GM15510 (cell line): ENCODE results near the gene LRRC31.
A peak's percentile ranks its signal among the peaks of the same experiment; 100 is the strongest.

Experiments used
- POLR2A ChIP-seq: IDR thresholded peaks from 3 replicates; pipeline ENCODE4 v1.6.1; 2011; ENCODE audit warnings: borderline replicate concordance; ENCODE audit not compliant: insufficient read length; ENCODE audit errors: extremely low read depth

Gene LRRC31

GRCh38 chr3:169838511-169839030 is 31.2 kb downstream of the LRRC31 start:
- no peak for TF ChIP-seq POLR2A

DNA sequence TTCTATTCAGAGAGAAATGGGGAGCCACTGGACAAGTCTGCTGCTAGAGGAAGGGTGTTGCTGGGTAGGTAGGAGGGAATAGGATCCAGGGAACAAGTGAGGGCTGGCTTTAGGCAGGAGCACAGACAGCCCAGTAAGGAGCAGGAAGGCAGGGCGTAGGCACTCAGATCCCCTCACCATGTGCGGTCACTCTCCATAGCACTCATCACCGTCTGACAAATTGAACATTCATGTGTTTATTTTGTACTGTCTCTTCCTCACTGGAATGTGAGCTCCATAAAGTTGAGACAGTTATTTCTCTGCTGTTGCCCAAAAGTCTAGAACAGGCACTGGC is 32.8 kb downstream of the LRRC31 start:
- TF ChIP-seq POLR2A = no peak

- no peak for TF ChIP-seq POLR2A
Measured at GRCh38 chr3:169836078-169836941, 33.4 kb downstream of the LRRC31 start.

DNA sequence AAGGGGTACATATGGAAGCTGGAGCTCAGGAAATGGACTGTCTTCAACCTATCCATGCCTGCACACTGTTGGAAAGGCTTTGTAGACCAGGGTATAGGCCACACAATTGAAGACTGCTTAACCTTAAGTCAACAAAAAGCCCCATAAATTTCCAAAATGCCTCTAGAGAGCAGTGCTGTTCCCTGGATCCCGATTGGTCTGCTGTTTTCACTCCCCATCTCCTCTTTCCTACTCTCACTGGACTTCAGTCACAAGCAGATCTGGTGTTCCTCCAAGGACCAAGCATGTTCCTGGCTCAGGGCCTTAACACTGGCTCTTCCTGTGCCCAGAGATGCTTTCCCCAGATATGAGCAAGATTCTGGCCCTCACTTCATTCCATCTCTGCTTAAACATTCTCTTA is 34.2 kb downstream of the LRRC31 start:
- no peak for TF ChIP-seq POLR2A

- TF ChIP-seq POLR2A = no peak
Measured at GRCh38 chr3:169827712-169828111, 42.0 kb downstream of the LRRC31 start.

DNA sequence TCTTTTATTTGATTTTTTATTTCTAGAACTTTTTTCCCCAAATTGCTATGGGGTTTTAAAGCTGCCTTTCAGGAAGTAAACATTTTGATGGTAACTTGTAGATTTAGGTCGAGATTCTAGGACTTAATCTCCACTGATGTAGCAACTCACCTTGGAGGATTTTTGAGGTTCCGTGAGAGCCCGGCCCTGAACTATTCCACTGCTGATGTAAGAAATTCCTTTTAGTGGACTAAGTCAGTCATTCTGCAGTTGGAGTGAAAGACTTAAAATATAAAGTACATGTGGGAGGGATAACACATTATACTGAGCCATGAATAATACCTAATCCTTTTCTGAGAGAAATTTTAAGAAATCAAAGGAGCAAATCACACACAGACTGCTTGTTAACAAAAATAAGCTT is 44.4 kb downstream of the LRRC31 start:
- TF ChIP-seq POLR2A = no peak

DNA sequence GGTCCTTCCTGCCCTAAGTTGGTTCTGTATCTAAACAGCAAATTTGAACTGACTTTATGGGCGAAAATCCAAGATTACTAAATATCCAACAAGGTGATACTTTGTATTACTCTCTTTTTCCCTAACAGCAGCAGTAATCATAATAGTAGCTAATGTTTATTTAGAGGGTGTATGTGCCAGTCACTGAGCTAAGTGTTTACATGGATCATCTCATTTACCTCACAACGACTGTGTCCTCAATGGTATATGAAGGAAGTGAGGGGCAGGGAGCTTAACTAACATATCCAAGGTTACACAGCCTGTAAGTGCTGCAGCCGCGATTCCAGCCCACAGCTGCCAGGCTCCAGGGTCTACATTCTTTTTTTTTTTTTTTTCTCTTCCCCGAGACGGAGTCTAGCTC is 46.8 kb downstream of the LRRC31 start:
- no peak for TF ChIP-seq POLR2A

- TF ChIP-seq POLR2A = no peak
Measured at GRCh38 chr3:169822540-169822939, 47.2 kb downstream of the LRRC31 start.

DNA sequence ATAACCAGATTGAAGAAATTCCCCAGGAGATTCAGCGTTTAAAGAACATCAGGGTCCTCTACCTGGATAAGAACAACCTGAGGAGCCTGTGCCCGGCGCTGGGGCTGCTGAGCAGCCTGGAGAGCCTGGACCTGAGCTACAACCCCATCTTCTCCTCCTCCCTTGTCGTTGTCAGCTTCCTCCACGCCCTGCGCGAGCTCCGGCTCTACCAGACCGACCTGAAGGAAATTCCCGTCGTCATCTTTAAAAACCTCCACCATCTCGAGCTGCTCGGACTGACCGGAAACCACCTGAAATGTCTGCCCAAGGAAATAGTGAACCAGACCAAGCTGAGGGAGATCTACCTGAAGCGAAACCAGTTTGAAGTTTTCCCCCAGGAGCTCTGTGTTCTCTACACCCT is 47.6 kb downstream of the LRRC31 start:
- TF ChIP-seq POLR2A = no peak

DNA sequence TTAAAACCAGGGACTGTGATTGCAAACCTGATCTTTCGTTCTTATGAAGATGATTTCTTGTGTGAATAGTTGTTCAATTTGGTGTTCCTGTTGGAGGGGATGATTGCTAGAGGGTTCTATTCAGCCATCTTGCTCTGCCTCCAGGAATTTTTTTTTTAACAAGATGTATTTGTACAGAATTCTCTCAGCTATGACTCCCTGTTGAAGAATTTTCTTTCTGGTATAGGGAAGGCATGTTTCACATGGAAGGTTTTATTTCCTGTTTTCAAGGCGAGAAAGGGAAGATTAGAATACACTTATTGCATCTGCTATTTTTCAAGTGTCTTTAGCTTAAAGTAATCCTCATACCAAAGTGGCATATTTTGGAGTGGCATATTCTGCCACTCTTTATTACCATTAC is 51.4 kb downstream of the LRRC31 start:
- TF ChIP-seq POLR2A = no peak

DNA sequence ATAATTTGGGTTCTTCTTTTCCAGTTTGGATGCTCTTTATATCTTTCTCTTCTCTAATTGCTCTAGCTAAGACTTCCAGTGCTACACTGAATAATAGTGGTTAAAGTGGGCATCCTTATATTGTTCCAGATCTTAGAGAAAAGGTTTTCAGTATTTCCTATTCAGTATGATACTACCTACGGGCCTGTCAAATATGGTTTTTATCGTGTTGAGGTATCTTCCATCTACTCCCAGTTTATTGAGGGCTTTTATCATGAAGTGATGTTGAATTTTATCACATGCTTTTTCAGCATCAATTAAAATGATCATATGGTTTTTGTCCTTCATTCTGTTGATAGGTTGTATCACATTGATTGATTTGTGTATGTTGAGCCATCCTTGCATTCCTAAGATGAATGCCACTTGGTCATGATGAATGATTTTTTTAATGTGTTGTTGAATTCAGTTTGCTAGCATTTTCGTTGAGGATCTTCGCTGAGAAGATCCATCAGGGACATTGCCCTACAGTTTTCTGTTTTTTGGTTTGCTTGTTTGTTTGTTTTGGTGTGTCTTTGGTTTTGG is 54.1 kb downstream of the LRRC31 start:
- TF ChIP-seq POLR2A = no peak

DNA sequence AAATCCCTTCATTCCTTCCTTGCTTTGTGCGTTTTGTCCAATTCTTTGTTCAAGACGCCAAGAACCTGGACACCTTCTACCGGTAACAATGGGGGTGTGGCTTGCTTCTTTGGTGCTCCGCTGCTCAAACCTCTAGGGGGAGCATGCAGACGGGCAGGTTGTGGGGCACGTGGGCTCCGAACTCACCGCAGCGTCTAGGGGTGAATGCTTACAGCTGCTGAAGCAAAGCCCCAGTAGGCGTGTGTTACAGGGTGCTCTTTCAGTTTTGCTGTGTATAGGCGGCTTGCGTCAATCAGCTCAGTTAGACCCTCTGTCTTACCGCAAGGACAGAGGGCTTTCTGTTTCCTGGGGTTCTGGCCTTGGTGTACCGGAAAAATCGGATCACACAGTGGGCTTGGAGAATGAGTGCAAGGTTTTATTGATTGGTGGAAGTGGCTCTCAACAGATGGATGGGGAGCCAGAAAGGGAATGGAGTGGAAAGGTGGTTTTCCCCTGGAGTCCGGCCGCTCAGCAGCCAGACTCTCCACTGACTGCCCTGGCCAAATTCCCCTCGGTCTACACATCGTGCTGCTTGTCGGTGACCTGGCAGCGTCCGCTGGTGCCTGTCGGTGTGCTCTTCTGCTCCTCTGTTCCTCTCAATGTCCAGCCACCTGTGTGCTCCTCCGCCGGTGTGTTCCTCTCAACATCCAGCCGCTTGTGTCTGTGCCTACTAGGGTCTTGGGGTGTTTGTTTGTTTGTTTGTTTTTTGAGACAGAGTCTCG is 55.8 kb downstream of the LRRC31 start:
- TF ChIP-seq POLR2A = peak; percentile 16

DNA sequence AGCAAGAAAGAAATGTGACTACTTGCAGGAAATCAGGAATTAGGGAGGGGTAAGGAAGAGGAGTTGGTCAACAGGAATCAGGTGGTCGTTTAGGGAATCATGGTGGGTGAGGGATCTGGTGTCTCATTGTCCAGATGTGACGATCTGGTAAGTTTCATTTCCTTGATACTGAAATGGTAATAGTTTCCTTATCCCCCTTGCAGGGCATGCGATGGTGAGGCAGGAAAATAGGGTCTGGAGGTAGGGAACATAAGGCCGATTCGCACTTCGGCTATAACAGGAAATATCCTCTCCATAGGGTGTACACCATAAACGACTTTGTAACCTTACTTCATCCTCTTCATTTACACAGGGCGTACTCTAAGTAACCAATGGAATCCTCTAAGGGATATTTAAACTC is 56.5 kb downstream of the LRRC31 start:
- TF ChIP-seq POLR2A = no peak

DNA sequence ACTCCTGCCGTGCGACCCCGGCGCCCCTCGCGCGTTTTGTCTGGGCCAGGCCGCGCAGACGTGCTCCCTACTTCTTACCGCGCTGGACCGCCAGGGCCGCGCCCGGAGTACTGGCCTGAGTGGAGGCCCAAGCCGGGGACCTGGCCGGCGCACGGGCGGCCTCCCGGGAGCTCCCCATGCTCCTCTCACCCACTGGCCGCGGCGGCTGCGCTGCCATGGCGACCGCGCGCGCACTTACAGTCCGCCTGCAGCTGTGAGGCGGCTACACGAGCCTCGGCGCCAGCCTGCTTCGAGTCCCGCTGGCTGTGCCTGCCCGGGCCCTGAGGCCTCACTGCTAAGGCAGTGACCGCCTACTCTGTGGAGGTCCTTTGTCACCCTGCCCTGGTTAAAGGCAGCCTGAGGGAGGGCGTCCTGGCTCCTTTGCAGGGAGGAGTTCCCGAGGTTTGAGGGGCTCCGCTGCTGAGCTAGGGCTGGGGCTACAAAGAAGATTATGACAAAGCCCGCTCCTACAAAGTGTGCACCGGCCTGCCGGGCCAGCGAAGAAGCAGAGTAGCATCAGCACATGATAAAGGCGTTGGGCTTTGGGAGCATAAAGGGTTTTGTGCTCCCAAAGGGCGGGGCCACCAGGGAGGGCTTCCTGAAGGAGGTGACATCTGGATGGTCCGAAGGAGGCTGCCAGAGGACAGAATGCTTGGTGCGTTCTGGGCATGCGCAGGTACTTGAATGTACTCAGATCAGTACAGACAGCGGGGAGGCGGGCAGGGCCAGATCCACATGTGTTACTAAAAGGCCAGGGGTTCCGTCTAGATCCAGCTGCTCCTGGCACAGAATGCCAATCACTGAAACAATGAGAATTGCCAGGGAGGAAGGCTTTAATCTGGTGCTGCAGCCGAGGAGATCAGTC is 57.2 kb downstream of the LRRC31 start, which contains the start of the genes LRRC34 and LRRIQ4:
Gene LRRC34 (minus strand): TSS at position 573 of the 904 bp plus-strand sequence. CDS start 356 bp downstream, at position 217.
Gene LRRIQ4 (plus strand): TSS at position 539 of the 904 bp plus-strand sequence. CDS start 9,052 bp downstream, outside the sequence.
- TF ChIP-seq POLR2A = no peak
